Measurements from ENCODE around the gene OXSM.

OXSM gene

GRCh38 chr3:25826510-25826909 lies 36.6 kb downstream of the OXSM start:
- H3K9me3 ChIP-seq = no peaks in the 10 kb centered on the region
- H3K27me3 ChIP-seq = no peaks in the 10 kb centered on the region
- H3K4me1 ChIP-seq = no peaks in the 10 kb centered on the region
- no peak for DNase-seq
- no peaks in the 10 kb centered on the region for H3K36me3 ChIP-seq
- no peak overlapping the region for H3K4me3 ChIP-seq (ENCODE audit: low read depth, low read length)
- no peak for TF ChIP-seq CTCF (IDR thresholded peaks at IDR 0.05; ENCODE audit: low read depth, low read length)

GRCh38 chr3:25830373-25831280 lies 40.7 kb downstream of the OXSM start:
- Histone ChIP-seq H3K4me3 (ENCODE audit: low read depth, low read length) (no peak overlapping the region), H3K4me1 (no peaks in the 10 kb centered on the region), H3K27me3 (no peaks in the 10 kb centered on the region), H3K9me3 (no peaks in the 10 kb centered on the region), H3K36me3 (no peaks in the 10 kb centered on the region)
- DNase-seq = no peak
- no peak for TF ChIP-seq CTCF (IDR thresholded peaks at IDR 0.05; ENCODE audit: low read depth, low read length)

- Histone ChIP-seq H3K4me1 (no peaks in the 10 kb centered on the region), H3K27me3 (no peaks in the 10 kb centered on the region), H3K9me3 (no peaks in the 10 kb centered on the region), H3K4me3 (ENCODE audit: low read depth, low read length) (no peak overlapping the region), H3K36me3 (no peaks in the 10 kb centered on the region)
- DNase-seq = no peak
- TF ChIP-seq CTCF (IDR thresholded peaks at IDR 0.05; ENCODE audit: low read depth, low read length) = no peak
Observed at GRCh38 chr3:25831578-25831977, 41.7 kb downstream of the OXSM start.

- H3K27me3 ChIP-seq = no peaks in the 10 kb centered on the region
- TF ChIP-seq CTCF (IDR thresholded peaks at IDR 0.05; ENCODE audit: low read depth, low read length) = no peak
- H3K9me3 ChIP-seq = no peaks in the 10 kb centered on the region
- no peaks in the 10 kb centered on the region for H3K4me1 ChIP-seq
- no peak overlapping the region for H3K4me3 ChIP-seq (ENCODE audit: low read depth, low read length)
- no peak for DNase-seq
- H3K36me3 ChIP-seq = no peaks in the 10 kb centered on the region
Observed at GRCh38 chr3:25834346-25834745, 44.5 kb downstream of the OXSM start.

- Histone ChIP-seq H3K36me3 (no peaks in the 10 kb centered on the region), H3K4me3 (ENCODE audit: low read depth, low read length) (no peak overlapping the region), H3K27me3 (no peaks in the 10 kb centered on the region), H3K4me1 (no peaks in the 10 kb centered on the region), H3K9me3 (no peaks in the 10 kb centered on the region)
- no peak for DNase-seq
- no peak for TF ChIP-seq CTCF (IDR thresholded peaks at IDR 0.05; ENCODE audit: low read depth, low read length)
Observed at GRCh38 chr3:25836579-25836978, 46.7 kb downstream of the OXSM start.

- no peak for DNase-seq
- no peak overlapping the region for H3K4me3 ChIP-seq (ENCODE audit: low read depth, low read length)
- TF ChIP-seq CTCF (IDR thresholded peaks at IDR 0.05; ENCODE audit: low read depth, low read length) = no peak
- H3K36me3 ChIP-seq = no peaks in the 10 kb centered on the region
- H3K4me1 ChIP-seq = no peaks in the 10 kb centered on the region
- no peaks in the 10 kb centered on the region for H3K27me3 ChIP-seq
- no peaks in the 10 kb centered on the region for H3K9me3 ChIP-seq
Observed at GRCh38 chr3:25837038-25837437, 47.1 kb downstream of the OXSM start.

Measured in BE2C (cell line).